Measurements from ENCODE around the gene RBFOX2. TPM values are rescaled to one million over a fixed set of nuclear protein-coding genes. Genes with fewer than 3 reads are reported as not detected.

RBFOX2 gene
- total RNA-seq, 3 donors from 2014 or later: 63.4 to 97.3 (median 85.5) TPM

GRCh38 chr22:35726398-35726797, 302.2 kb downstream of the RBFOX2 start:
- TF ChIP-seq POLR2AphosphoS5 (IDR thresholded peaks at IDR 0.05) (no peak), POLR2A (IDR thresholded peaks at IDR 0.05) (no peak), CTCF (IDR thresholded peaks at IDR 0.05) (no peak)
- Histone ChIP-seq H3K4me3 (no peak overlapping the region), H3K27ac (no peak overlapping the region), H3K36me3 (no peaks in the 10 kb centered on the region), H3K4me1 (no peaks in the 10 kb centered on the region), H3K27me3 (no peaks in the 10 kb centered on the region), H3K9me3 (no peaks in the 10 kb centered on the region)
- no peak for DNase-seq (ENCODE audit: low spot score in 2 of 2)
- intact Hi-C loops (cut with DNase I; ENCODE audit: low total_unique reads): no loop called here

DNA sequence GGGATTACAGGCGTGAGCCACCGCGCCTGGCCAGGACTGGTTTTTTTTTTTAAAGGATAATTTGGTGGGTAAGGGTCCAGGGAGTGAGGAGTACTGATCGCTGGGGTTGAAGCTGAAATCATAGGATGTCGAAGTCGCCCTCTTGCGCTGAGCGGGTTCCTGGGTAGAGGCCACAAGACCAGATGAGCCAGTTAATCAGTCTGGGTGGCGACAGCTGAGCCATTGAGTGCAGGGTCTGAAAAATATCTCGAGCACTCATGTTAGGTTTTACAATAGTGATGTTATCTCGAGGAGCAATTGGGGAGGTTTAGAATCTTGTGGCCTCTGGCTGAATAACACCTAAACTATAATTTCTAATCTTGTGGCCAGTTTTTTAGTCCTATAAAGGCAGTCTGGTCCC, 303.1 kb downstream of the RBFOX2 start:
- H3K27me3 ChIP-seq: no peaks in the 10 kb centered on the region
- H3K9me3 ChIP-seq: no peaks in the 10 kb centered on the region
- TF ChIP-seq POLR2A (IDR thresholded peaks at IDR 0.05) (no peak), POLR2AphosphoS5 (IDR thresholded peaks at IDR 0.05) (no peak), CTCF (IDR thresholded peaks at IDR 0.05) (no peak)
- no peak for DNase-seq (ENCODE audit: low spot score in 2 of 2)
- intact Hi-C loops (cut with DNase I; ENCODE audit: low total_unique reads): no loop called here
- no peaks in the 10 kb centered on the region for H3K4me1 ChIP-seq
- H3K27ac ChIP-seq: no peak overlapping the region
- no peaks in the 10 kb centered on the region for H3K36me3 ChIP-seq
- H3K4me3 ChIP-seq: no peak overlapping the region

GRCh38 chr22:35721960-35722359, 306.7 kb downstream of the RBFOX2 start:
- TF ChIP-seq POLR2A (IDR thresholded peaks at IDR 0.05) (no peak), POLR2AphosphoS5 (IDR thresholded peaks at IDR 0.05) (no peak), CTCF (IDR thresholded peaks at IDR 0.05) (no peak)
- Histone ChIP-seq H3K36me3 (no peaks in the 10 kb centered on the region), H3K27ac (no peak overlapping the region), H3K4me3 (no peak overlapping the region), H3K27me3 (no peaks in the 10 kb centered on the region), H3K9me3 (no peaks in the 10 kb centered on the region), H3K4me1 (no peaks in the 10 kb centered on the region)
- no peak for DNase-seq (ENCODE audit: low spot score in 2 of 2)
- intact Hi-C loops (cut with DNase I; ENCODE audit: low total_unique reads): no loop called here

DNA sequence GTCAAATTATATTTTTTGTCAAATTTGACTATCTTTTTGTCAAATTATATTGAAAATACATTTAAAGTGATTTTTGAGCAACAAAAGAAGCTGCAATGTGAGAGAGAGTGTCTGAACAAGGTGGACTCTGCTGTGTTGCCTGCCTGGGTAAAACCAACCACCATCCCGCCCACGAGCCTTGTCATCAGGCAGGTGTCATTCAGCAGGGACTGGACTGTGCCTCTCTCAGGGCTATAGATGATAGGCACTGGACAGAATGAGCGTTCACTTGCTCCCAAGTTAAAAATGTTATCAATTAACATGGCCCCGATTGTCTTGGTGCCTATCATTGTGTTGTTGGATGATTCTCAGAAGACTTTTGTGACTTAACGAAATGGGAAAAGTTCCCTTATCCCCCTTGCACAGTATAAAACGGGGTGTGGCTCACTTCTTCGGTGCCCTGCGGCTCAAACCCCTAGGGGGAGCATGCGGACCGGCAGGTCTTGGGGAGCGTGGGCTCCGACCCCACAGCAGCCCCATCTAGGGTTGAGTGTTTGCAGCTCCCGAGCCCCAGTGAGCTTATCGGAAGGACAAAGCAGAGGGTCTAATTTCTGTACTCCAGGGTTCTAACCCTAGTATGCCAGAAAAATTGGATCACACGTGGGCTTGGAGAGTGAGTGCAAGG, 309.3 kb downstream of the RBFOX2 start:
- Histone ChIP-seq H3K9me3 (no peaks in the 10 kb centered on the region), H3K4me3 (no peak overlapping the region), H3K36me3 (no peaks in the 10 kb centered on the region), H3K27ac (no peak overlapping the region), H3K27me3 (no peaks in the 10 kb centered on the region), H3K4me1 (no peaks in the 10 kb centered on the region)
- TF ChIP-seq POLR2A (IDR thresholded peaks at IDR 0.05) (no peak), CTCF (IDR thresholded peaks at IDR 0.05) (no peak), POLR2AphosphoS5 (IDR thresholded peaks at IDR 0.05) (no peak)
- intact Hi-C loops (cut with DNase I; ENCODE audit: low total_unique reads): no loop called here
- no peak for DNase-seq (ENCODE audit: low spot score in 2 of 2)

- H3K36me3 ChIP-seq: no peaks in the 10 kb centered on the region
- DNase-seq (ENCODE audit: low spot score in 2 of 2): no peak
- H3K27ac ChIP-seq: no peak within 1 kb of the TSS
- H3K9me3 ChIP-seq: peaks cover 0 to 4% of the 10 kb centered on the region in 2 donors
- H3K4me1 ChIP-seq: no peaks in the 10 kb centered on the region
- TF ChIP-seq CTCF (IDR thresholded peaks at IDR 0.05): no peak
- no peak for TF ChIP-seq POLR2A (IDR thresholded peaks at IDR 0.05)
- no peak for TF ChIP-seq POLR2AphosphoS5 (IDR thresholded peaks at IDR 0.05)
- no peaks in the 10 kb centered on the region for H3K27me3 ChIP-seq
- H3K4me3 ChIP-seq: no peak within 1 kb of the TSS
- intact Hi-C loops (cut with DNase I; ENCODE audit: low total_unique reads): no loop called here
Observed at GRCh38 chr22:35717572-35717971, 311.1 kb downstream of the RBFOX2 start, which contains the start of gene APOL5. Gene APOL5 (plus strand): TSS chr22:35717872. CDS start chr22:35717872, 0 bp downstream.

Measured in breast epithelium (tissue), 4 donors.